ENCODE measurements around the gene NRDE2. TPM values are rescaled to one million over a fixed set of nuclear protein-coding genes. Genes with fewer than 3 reads are reported as not detected.

Gene NRDE2
- total RNA-seq, 4 donors from 2014 or later = 6.3 to 15.4 (median 8.9) TPM

GRCh38 chr14:90373887-90374286 is 42.1 kb upstream of the NRDE2 start:
- no peak for DNase-seq (ENCODE audit: low spot score)
- no peak for ATAC-seq (ENCODE audit: low FRiP score)
- TF ChIP-seq CTCF (IDR thresholded peaks at IDR 0.05) = no peak

GRCh38 chr14:90368946-90369721 is 37.4 kb upstream of the NRDE2 start:
- DNase-seq (ENCODE audit: low spot score) (no peak), ATAC-seq (ENCODE audit: low FRiP score) (no peak)
- no peak for TF ChIP-seq CTCF (IDR thresholded peaks at IDR 0.05)

- no peak for DNase-seq (ENCODE audit: low spot score)
- no peak for TF ChIP-seq CTCF (IDR thresholded peaks at IDR 0.05)
- ATAC-seq (ENCODE audit: low FRiP score) = no peak
Observed at GRCh38 chr14:90362558-90362896, 30.8 kb upstream of the NRDE2 start.

GRCh38 chr14:90361865-90362557 is 30.3 kb upstream of the NRDE2 start:
- ATAC-seq (ENCODE audit: low FRiP score) (no peak), DNase-seq (ENCODE audit: low spot score) (no peak)
- TF ChIP-seq CTCF (IDR thresholded peaks at IDR 0.05) = no peak

- TF ChIP-seq CTCF (IDR thresholded peaks at IDR 0.05) = no peak
- ATAC-seq (ENCODE audit: low FRiP score) (no peak), DNase-seq (ENCODE audit: low spot score) (no peak)
Observed at GRCh38 chr14:90358359-90358758, 26.6 kb upstream of the NRDE2 start.

GRCh38 chr14:90356925-90357324 is 25.2 kb upstream of the NRDE2 start:
- DNase-seq (ENCODE audit: low spot score) = no peak
- ATAC-seq (ENCODE audit: low FRiP score) = no peak

More at GRCh38 chr14:90356925-90357324, 25.2 kb upstream of the NRDE2 start:
- TF ChIP-seq CTCF (IDR thresholded peaks at IDR 0.05) = no peak
